Measurements from ENCODE around the gene SCIN.

DNA sequence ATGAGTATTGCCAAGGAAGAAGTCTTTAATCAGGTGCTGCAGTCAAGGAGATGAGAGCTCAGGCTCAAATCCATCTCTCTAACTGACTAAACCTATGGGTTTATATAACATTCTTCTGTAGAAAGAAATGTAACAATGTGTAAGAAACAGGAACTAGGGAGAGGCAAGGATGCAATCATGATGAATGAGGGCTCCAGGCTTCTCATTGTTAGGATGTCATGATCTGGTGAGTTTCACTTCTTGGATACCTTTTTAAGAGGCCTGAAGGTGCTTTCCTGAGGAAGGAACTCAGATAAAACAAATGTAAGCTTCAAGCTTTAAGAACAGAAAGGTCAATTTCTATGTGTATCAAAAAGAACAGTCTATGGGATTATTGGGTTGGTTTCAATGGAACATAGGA lies 30.8 kb upstream of the SCIN start:
- TF ChIP-seq CTCF (optimal IDR thresholded peaks at IDR 0.05 in 1 of 3, IDR thresholded peaks at IDR 0.05 in 1 of 3, conservative IDR thresholded peaks at IDR 0.05 in 1 of 3; ENCODE audit: extremely low read depth in 1 of 3, insufficient read depth in 2 of 3, low read length in 3 of 3) = no peak
- no peak for TF ChIP-seq EZH2 (IDR thresholded peaks at IDR 0.05; ENCODE audit: low read length)
